ENCODE measurements around the gene RMI1. TPM values are rescaled to one million over a fixed set of nuclear protein-coding genes. Genes with fewer than 3 reads are reported as not detected.
"Not testable (repeated sequence)": the region's sequence is repeated elsewhere in the genome, so short reads cannot be mapped to it uniquely, and the experiment has no call there.

The RMI1 gene
- total RNA-seq: 1.9 TPM

DNA sequence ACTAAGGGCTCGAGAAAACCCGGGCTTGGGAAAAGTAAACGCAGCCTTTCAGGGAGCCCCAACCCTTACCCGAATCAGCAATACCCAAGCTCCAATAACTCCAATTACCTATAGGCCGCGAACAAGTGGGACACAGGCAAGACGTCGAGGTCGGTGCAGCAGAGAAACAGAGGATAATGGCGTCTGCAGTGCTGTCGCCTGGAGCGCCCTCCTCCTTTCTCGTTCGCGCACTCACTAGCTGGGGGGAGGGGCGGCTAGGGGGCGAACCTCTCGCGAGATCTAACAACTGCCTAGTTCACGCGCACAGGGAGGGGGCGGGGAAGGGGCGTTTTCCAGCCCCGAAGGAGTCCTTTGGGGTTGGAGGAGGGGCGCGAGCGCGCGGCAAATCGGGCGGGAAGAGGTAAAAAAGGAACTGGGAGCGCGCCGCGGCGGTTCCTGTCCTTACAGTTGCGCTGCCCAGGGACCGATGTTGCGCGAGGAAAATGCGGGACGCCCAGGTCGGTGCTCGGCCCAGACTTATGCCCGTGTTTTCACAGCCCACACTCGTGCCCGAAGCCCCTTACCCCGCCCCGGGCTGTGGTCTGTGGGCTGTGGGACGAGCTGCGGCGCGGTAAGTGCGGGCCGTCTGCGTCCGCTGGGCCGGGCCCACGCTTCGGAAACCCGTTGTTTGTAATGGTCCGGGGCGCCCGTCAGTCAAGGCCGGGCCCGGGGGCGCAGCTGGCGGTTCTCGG, at the start of gene RMI1:
Gene RMI1 (plus strand): TSS at position 411 of the 731 bp plus-strand sequence. CDS start 20,182 bp downstream, outside the sequence.
- Histone ChIP-seq H3K27me3 (ENCODE audit: insufficient read depth, low read length) (no peaks in the 10 kb centered on the region), H3K4me1 (ENCODE audit: insufficient read depth, low read length) (peaks cover 29% of the 10 kb centered on the region), H3K4me3 (ENCODE audit: low read length) (peak within 1 kb of the TSS; percentile 96), H3K9me3 (ENCODE audit: low read depth, low read length) (no peaks in the 10 kb centered on the region)

DNA sequence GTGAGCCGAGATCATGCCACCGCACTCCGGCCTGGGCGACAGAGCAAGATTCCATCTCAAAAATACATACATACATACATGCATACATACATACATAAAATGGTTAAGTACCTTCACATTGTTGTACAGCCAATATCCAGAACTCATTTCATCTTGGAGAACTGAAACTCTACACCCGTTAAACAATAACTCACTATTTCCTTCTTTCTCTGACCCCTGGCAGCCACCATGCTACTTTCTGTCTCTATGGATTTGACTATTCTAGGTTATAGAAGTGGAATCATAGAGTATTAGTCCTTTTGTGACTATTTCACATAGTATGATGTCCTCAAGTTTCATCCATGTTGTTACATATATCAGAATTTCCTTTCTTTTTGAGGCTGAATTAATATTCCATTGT, 49.7 kb upstream of the RMI1 start:
- H3K27me3 ChIP-seq (ENCODE audit: insufficient read depth, low read length): no peaks in the 10 kb centered on the region
- peaks cover 42% of the 10 kb centered on the region for H3K4me1 ChIP-seq (ENCODE audit: insufficient read depth, low read length)
- no peak overlapping the region for H3K4me3 ChIP-seq (ENCODE audit: low read length)
- H3K9me3 ChIP-seq (ENCODE audit: low read depth, low read length): no peaks in the 10 kb centered on the region

DNA sequence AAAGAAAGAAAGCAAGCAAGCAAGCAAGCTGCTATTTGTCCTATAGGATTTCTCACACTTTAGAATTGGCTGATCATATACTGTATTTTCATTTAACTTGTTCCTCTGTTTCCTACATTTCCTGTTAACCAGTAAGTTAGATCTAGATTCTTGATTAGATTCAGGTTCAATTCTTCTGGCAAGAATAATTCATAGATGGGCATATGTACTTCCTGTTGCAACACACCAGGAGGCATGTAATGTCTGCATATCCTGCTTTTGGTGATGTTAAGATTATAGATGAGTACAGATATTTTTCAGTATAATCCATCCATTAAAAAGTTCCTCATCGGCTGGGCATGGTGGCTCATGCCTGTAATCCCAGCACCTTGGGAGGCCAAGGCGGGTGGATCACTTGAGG, 48.6 kb upstream of the RMI1 start:
- Histone ChIP-seq H3K4me1 (ENCODE audit: insufficient read depth, low read length) (peaks cover 45% of the 10 kb centered on the region), H3K4me3 (ENCODE audit: low read length) (no peak overlapping the region), H3K27me3 (ENCODE audit: insufficient read depth, low read length) (no peaks in the 10 kb centered on the region), H3K9me3 (ENCODE audit: low read depth, low read length) (no peaks in the 10 kb centered on the region)

DNA sequence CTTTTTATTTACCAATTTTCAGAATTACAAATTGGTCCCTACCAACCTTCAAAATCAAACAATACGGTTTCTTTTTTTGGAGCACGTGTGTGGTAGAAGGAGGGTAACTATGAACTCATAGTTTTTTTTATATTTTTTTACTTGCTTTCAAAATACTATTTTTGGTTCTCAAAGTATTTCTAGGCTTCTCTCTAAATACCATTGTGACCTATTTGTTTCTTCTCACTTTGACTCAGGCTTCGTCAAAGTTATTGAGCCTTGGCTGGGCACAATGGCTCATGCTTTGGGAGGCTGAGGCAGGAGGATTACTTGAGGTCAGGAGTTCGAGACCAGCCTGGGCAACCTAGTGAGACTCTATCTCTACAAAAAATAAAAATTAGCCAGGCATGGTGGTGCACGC, 47.8 kb upstream of the RMI1 start:
- no peak overlapping the region for H3K4me3 ChIP-seq (ENCODE audit: low read length)
- H3K9me3 ChIP-seq (ENCODE audit: low read depth, low read length): no peaks in the 10 kb centered on the region
- no peaks in the 10 kb centered on the region for H3K27me3 ChIP-seq (ENCODE audit: insufficient read depth, low read length)
- peaks cover 53% of the 10 kb centered on the region for H3K4me1 ChIP-seq (ENCODE audit: insufficient read depth, low read length)

DNA sequence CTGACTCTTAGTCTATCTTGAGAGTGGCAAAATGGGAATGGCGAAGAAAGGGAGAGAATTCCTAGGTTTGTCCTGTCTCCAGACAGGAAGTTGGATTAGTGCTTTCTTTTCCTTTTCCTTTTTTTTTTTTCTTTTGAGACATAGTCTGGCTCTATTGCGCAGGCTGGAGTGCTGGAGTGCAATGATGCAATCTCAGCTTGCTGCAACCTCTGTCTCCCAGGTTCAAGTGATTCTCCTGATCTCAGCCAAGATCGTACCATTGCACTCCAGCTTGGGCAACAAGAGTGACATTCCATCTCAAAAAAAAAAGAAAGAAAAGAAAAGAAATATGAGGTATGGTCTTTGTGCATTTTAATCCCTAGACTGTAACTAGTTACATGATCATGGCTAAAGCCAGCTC, 46.8 kb upstream of the RMI1 start:
- Histone ChIP-seq H3K4me3 (ENCODE audit: low read length) (no peak overlapping the region), H3K27me3 (ENCODE audit: insufficient read depth, low read length) (no peaks in the 10 kb centered on the region), H3K9me3 (ENCODE audit: low read depth, low read length) (no peaks in the 10 kb centered on the region), H3K4me1 (ENCODE audit: insufficient read depth, low read length) (peaks cover 53% of the 10 kb centered on the region)

DNA sequence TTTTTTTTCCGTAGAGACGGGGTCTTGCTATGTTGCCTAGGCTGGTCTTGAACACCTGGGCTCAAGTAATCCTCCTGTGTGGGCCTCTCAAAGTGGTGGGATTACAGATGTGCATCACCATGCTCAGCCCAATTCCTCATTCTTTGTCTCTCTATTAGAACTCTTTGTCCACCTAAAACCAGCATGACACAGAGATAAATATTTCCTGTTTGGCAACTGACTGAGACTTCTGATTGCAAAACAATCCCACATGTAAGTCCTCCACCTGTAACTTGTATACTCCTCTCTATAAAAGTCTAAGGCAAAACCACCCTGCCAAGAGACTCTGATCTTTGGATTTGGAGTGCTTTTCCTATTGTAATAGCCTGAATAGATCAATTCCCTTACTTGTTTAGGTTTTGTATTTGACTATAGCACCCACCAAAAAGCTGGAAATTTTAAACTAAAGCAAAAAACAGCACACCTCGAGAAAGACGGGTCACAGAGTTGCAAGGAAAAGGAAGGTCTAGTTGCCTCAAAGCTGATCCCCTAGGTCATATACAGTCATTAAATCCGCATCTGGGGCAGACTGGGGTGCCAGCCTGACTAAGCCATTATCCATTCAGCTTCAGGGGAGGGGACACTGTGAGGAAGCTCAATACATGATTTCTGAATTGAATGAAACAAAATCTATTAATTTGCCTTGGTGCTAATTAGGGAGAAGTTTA, 45.9 kb upstream of the RMI1 start:
- Histone ChIP-seq H3K9me3 (ENCODE audit: low read depth, low read length) (no peaks in the 10 kb centered on the region), H3K4me1 (ENCODE audit: insufficient read depth, low read length) (peaks cover 53% of the 10 kb centered on the region), H3K27me3 (ENCODE audit: insufficient read depth, low read length) (no peaks in the 10 kb centered on the region), H3K4me3 (ENCODE audit: low read length) (no peak overlapping the region)

DNA sequence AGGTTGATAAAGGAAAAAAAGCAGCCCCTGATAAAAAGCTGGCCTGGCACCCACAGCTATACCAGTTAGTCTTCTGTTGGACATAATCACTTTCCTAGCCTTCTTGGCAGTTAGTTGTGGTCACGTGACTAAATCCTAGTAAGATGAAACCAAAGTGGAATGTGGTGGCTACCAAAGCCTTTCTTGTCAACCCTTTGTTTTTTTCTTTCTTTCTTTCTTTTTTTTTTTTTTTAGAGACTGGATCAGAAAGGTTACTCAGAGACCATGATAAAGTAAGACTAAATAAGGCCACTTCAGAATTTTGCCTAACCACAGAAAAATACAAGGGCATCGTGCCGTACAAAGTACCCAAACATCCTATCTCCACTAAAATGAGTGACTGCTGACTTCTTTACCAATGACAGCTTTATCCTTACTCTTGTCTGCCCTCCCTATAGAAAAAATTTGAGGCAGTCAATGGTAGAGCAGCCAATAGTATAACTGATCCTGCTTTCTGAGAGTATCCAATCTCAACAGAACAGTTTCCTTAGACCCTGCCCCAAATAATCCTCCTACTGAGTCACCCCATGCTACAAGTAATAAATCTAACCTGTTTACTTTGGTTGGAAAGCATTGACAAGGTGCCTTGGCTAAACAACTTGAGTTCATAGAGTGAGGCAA, 45.2 kb upstream of the RMI1 start:
- H3K9me3 ChIP-seq (ENCODE audit: low read depth, low read length): no peaks in the 10 kb centered on the region
- peaks cover 53% of the 10 kb centered on the region for H3K4me1 ChIP-seq (ENCODE audit: insufficient read depth, low read length)
- H3K4me3 ChIP-seq (ENCODE audit: low read length): no peak overlapping the region
- H3K27me3 ChIP-seq (ENCODE audit: insufficient read depth, low read length): no peaks in the 10 kb centered on the region

DNA sequence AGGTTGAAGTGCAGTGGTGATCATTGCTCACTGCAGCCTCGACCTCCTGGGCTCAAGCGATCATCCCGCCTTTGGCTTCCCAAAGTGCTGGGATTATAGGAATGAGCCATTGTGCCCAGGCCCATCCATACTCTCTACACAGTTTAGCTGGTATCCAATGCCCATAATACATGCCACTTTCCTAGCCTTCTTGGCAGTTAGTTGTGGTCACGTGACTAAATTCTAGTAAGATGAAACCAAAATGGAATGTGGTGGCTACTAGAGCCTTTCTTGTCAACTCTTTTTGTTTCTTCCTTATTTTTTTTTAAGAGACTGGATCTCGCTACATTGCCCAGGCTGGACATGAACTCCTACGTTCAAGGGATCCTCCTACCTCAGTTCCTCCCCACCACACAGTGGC, 44.1 kb upstream of the RMI1 start:
- peaks cover 44% of the 10 kb centered on the region for H3K4me1 ChIP-seq (ENCODE audit: insufficient read depth, low read length)
- H3K4me3 ChIP-seq (ENCODE audit: low read length): no peak overlapping the region
- no peaks in the 10 kb centered on the region for H3K27me3 ChIP-seq (ENCODE audit: insufficient read depth, low read length)

DNA sequence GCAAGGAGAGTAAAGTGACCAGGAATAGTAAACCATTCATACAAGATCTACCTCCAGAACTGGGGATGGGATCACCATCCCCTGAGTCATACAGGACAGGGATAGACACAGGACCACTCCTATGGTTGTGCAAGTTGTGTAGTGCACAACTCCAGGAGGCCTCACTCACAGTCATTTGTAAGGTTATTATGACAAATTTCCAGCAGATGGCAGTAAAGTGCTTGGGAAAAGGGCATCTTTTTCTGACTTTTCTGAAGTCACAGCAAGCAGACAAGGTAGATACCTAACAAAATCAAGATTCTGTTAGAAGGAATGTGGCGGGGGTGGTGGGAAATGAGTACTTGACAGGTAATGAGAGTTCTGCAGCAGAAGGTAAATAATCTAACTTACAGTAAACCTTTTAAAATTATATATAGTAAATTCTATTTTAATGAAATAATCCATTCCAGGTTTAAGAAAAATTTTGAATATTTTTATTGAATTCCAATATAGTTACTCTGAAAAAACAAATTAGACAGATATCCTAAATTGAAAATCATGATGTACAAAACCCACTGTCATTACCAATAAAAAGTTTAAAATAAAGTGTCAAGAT, 42.6 kb upstream of the RMI1 start:
- Histone ChIP-seq H3K27me3 (ENCODE audit: insufficient read depth, low read length) (no peaks in the 10 kb centered on the region), H3K9me3 (ENCODE audit: low read depth, low read length) (no peaks in the 10 kb centered on the region), H3K4me3 (ENCODE audit: low read length) (no peak overlapping the region), H3K4me1 (ENCODE audit: insufficient read depth, low read length) (peaks cover 34% of the 10 kb centered on the region)

More for the DNA sequence above, 44.1 kb upstream of the RMI1 start:
- no peaks in the 10 kb centered on the region for H3K9me3 ChIP-seq (ENCODE audit: low read depth, low read length)

DNA sequence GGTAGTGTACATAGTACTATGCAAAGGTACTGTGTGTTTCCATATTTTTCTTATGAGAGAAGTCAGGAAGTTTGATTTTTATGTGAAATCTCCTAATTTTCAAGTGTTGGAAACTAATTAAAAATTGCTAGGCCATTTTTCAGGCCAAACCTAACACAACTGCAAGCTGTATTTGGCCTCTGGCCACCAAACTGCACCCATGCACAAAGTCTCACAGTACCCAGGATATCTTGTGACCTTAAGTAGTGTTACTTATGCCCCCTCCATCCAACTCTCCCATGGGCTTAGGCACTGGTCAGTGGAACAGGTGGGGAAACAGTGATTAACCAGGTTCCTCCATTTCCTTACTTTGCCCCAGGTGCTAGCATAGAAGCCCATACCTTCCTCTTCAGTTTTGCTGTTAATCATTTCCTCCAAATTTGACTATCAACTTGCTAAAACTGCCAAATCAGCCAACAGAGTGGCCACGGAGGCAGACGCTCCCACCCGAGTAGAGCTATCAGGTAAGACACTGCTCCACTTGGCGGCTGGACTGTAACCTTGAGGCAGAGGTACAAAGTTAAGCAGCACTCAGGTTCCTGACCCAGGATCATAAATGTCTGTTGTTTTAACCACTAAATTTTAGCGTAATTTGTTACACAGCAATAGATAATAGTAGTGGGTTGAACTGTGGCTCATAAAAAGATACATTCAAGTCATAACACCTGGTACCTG, 39.9 kb upstream of the RMI1 start:
- Histone ChIP-seq H3K4me1 (ENCODE audit: insufficient read depth, low read length) (peaks cover 11% of the 10 kb centered on the region), H3K4me3 (ENCODE audit: low read length) (no peak overlapping the region), H3K9me3 (ENCODE audit: low read depth, low read length) (no peaks in the 10 kb centered on the region), H3K27me3 (ENCODE audit: insufficient read depth, low read length) (no peaks in the 10 kb centered on the region)

DNA sequence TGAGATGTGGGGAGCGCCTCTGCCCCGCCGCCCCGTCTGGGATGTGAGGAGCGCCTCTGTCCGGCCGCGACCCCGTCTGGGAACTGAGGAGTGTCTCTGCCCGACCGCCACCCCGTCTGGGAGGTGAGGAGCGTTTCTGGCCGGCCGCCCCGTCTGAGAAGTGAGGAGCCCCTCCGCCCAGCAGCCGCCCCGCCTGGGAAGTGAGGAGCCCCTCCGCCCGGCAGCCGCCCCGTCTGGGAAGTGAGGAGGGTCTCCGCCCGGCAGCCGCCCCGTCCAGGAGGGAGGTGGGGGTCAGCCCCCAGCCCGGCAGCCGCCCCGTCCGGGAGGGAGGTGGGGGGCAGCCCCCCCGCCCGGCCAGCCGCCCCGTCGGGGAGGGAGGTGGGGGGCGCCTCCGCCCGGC, 32.5 kb upstream of the RMI1 start:
- not testable (repeated sequence) for H3K4me3 ChIP-seq (ENCODE audit: low read length); H3K4me1 ChIP-seq (ENCODE audit: insufficient read depth, low read length); H3K9me3 ChIP-seq (ENCODE audit: low read depth, low read length); H3K27me3 ChIP-seq (ENCODE audit: insufficient read depth, low read length)

DNA sequence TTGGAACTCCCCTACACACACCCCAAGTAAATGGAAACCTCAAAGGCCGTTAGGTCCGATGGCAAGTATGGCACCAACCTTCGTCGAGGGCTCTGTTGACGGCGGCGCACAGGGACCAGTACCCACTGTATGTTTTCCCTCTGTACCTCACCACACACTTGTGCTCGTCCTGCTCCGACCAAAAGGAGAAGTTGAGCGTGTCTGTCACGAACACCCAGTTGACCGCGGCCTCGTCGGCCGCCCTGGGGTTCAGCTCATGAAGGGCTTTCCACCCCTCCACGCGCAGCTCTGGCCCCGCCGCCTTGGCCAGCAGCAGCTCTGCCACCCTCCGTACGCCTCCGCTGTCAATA, 24.5 kb upstream of the RMI1 start:
- H3K4me3 ChIP-seq (ENCODE audit: low read length): peak overlapping the region; percentile 91
- peaks cover 15% of the 10 kb centered on the region for H3K4me1 ChIP-seq (ENCODE audit: insufficient read depth, low read length)
- H3K27me3 ChIP-seq (ENCODE audit: insufficient read depth, low read length): no peaks in the 10 kb centered on the region
- H3K9me3 ChIP-seq (ENCODE audit: low read depth, low read length): no peaks in the 10 kb centered on the region

DNA sequence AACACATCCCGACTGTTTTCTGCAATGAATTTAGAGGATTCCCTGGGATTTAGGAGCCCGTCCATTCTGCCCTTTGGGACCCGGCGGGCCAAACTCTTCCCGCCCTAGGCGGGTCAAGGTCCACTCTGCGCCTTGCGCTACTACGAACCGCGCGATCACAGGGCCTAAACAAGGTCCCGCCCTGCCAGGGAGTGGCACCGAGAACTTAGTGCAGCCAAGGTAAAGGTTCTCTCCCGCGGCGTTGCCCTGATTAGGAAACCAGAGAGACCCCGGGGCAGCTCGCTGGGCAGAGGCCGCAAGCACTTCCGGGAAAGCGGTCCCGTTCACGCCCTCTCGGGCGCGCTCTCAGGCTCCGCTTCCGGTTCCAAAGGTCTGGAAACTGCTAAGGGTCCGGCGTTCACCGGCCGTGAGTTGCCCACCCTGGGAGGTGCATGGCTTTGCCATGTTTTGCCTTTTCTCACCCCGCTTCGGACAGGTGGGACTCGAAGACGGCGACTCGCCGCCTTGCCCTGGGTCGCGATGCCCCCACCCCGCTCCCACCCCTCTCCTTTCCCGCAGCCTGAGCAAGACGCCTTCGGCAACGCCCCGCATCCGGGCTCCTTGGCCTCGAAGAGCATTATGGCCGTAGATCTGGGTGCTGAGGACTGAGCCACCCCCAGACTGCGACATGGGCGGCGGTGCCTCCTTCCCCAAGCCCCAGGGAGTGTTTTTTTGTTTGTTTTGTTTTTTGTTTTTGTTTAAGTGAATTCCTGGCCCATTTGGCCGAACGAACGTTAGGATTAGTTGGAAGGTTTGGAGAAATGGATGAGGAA, 24.0 kb upstream of the RMI1 start:
- H3K4me3 ChIP-seq (ENCODE audit: low read length): peak overlapping the region; percentile 91

DNA sequence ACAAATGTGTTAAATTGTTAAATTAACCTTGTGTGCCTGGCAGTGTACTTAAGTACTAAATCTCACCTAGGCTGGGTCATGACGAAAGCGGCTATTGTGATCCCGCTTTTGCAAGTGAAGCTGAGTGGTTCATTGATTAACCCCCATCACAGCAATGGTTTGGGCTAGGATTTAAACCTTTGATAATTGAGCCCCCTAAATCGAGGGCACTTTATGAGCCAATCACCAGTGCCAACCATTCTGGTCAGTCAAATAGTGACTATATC, 23.4 kb upstream of the RMI1 start:
- Histone ChIP-seq H3K4me1 (ENCODE audit: insufficient read depth, low read length) (peaks cover 15% of the 10 kb centered on the region), H3K4me3 (ENCODE audit: low read length) (peak overlapping the region; percentile 91), H3K9me3 (ENCODE audit: low read depth, low read length) (no peaks in the 10 kb centered on the region), H3K27me3 (ENCODE audit: insufficient read depth, low read length) (no peaks in the 10 kb centered on the region)

More for the DNA sequence above, 24.0 kb upstream of the RMI1 start:
- H3K27me3 ChIP-seq (ENCODE audit: insufficient read depth, low read length): no peaks in the 10 kb centered on the region
- H3K4me1 ChIP-seq (ENCODE audit: insufficient read depth, low read length): peaks cover 15% of the 10 kb centered on the region
- no peaks in the 10 kb centered on the region for H3K9me3 ChIP-seq (ENCODE audit: low read depth, low read length)

Measured in mononuclear cell (primary cell).